ENCODE data around the gene PPM1L.

PPM1L gene

GRCh38 chr3:160841455-160841854, 85.4 kb downstream of the PPM1L start:
- Histone ChIP-seq H3K9me2 (ENCODE audit: low read depth, low read length) (no peaks in the 10 kb centered on the region; the same call in 1 of the 2 replicates), H3K27me3 (ENCODE audit: insufficient read depth, low read length) (no peaks in the 10 kb centered on the region), H3K36me3 (ENCODE audit: insufficient read depth, low read length) (no peaks in the 10 kb centered on the region), H4K20me1 (ENCODE audit: insufficient read depth, low read length) (peaks cover 9% of the 10 kb centered on the region), H3F3A (ENCODE audit: insufficient read depth, low read length) (no peaks in the 10 kb centered on the region), H3K4me3 (ENCODE audit: low read depth, low read length, poor library complexity, severe bottlenecking) (no peak overlapping the region), H3K4me2 (ENCODE audit: low read length) (no peak overlapping the region), H3K4me1 (ENCODE audit: insufficient read depth, low read length, severe bottlenecking) (no peaks in the 10 kb centered on the region), H3K9me3 (ENCODE audit: low read length) (no peaks in the 10 kb centered on the region), H3K27ac (ENCODE audit: low read depth, low read length, poor library complexity, severe bottlenecking) (no peak overlapping the region), H2AFZ (ENCODE audit: low read length) (no peak overlapping the region), H3K9ac (ENCODE audit: low read length) (no peak overlapping the region), H3K79me2 (ENCODE audit: insufficient read depth, low read length) (no peaks in the 10 kb centered on the region)
- TF ChIP-seq EZH2 (IDR thresholded peaks at IDR 0.05; ENCODE audit: borderline replicate concordance, low read length) = no peak
- TF ChIP-seq CTCF (IDR thresholded peaks at IDR 0.05; ENCODE audit: low read length) = no peak; the same call in 1 of the 2 replicates

GRCh38 chr3:160842021-160843005, 86.3 kb downstream of the PPM1L start:
- Histone ChIP-seq H3K27ac (ENCODE audit: low read depth, low read length, poor library complexity, severe bottlenecking) (no peak overlapping the region), H2AFZ (ENCODE audit: low read length) (no peak overlapping the region), H3K9me2 (ENCODE audit: low read depth, low read length) (no peaks in the 10 kb centered on the region; the same call in 1 of the 2 replicates), H3K4me2 (ENCODE audit: low read length) (no peak overlapping the region), H3F3A (ENCODE audit: insufficient read depth, low read length) (no peaks in the 10 kb centered on the region), H3K9ac (ENCODE audit: low read length) (no peak overlapping the region), H3K27me3 (ENCODE audit: insufficient read depth, low read length) (no peaks in the 10 kb centered on the region), H4K20me1 (ENCODE audit: insufficient read depth, low read length) (peaks cover 9% of the 10 kb centered on the region), H3K4me3 (ENCODE audit: low read depth, low read length, poor library complexity, severe bottlenecking) (no peak overlapping the region), H3K79me2 (ENCODE audit: insufficient read depth, low read length) (no peaks in the 10 kb centered on the region), H3K9me3 (ENCODE audit: low read length) (no peaks in the 10 kb centered on the region), H3K36me3 (ENCODE audit: insufficient read depth, low read length) (no peaks in the 10 kb centered on the region), H3K4me1 (ENCODE audit: insufficient read depth, low read length, severe bottlenecking) (no peaks in the 10 kb centered on the region)
- TF ChIP-seq CTCF (IDR thresholded peaks at IDR 0.05; ENCODE audit: low read length) (no peak), EZH2 (IDR thresholded peaks at IDR 0.05; ENCODE audit: borderline replicate concordance, low read length) (no peak)

- H3K9me3 ChIP-seq (ENCODE audit: low read length) = no peaks in the 10 kb centered on the region
- H3K79me2 ChIP-seq (ENCODE audit: insufficient read depth, low read length) = no peaks in the 10 kb centered on the region
- H3K36me3 ChIP-seq (ENCODE audit: insufficient read depth, low read length) = no peaks in the 10 kb centered on the region
- H3K27ac ChIP-seq (ENCODE audit: low read depth, low read length, poor library complexity, severe bottlenecking) = no peak overlapping the region
- H3K4me2 ChIP-seq (ENCODE audit: low read length) = no peak overlapping the region
- H4K20me1 ChIP-seq (ENCODE audit: insufficient read depth, low read length) = no peaks in the 10 kb centered on the region
- H3K9me2 ChIP-seq (ENCODE audit: low read depth, low read length) = no peaks in the 10 kb centered on the region
- no peaks in the 10 kb centered on the region for H3F3A ChIP-seq (ENCODE audit: insufficient read depth, low read length)
- no peak overlapping the region for H2AFZ ChIP-seq (ENCODE audit: low read length)
- no peak overlapping the region for H3K9ac ChIP-seq (ENCODE audit: low read length)
- no peak for TF ChIP-seq CTCF (IDR thresholded peaks at IDR 0.05; ENCODE audit: low read length)
- TF ChIP-seq EZH2 (IDR thresholded peaks at IDR 0.05; ENCODE audit: borderline replicate concordance, low read length) = no peak
- no peaks in the 10 kb centered on the region for H3K27me3 ChIP-seq (ENCODE audit: insufficient read depth, low read length)
- H3K4me1 ChIP-seq (ENCODE audit: insufficient read depth, low read length, severe bottlenecking) = no peaks in the 10 kb centered on the region
- no peak overlapping the region for H3K4me3 ChIP-seq (ENCODE audit: low read depth, low read length, poor library complexity, severe bottlenecking)
These were observed 95.7 kb downstream of the PPM1L start for GRCh38 chr3:160851629-160852210.
